Fibroblast of the aortic adventitia (primary cell): ENCODE data around the gene PARVB. TPM values are rescaled to one million over a fixed set of nuclear protein-coding genes. Genes with fewer than 3 reads are reported as not detected.

Source experiments
- DNase-seq: peaks from one replicate; pipeline ENCODE4 v3.0.0-alpha.2; 2010; ENCODE audit warnings: low read depth
- H3K4me3 ChIP-seq: 2 replicates; pipeline ENCODE4 v1.5.1; 2011; ENCODE audit warnings: low read depth, mild to moderate bottlenecking, control low read depth, low read length, moderate library complexity
- CTCF ChIP-seq: IDR thresholded peaks from 2 replicates; pipeline ENCODE4 v1.5.1; 2011; ENCODE audit warnings: mild to moderate bottlenecking, low read length, control low read depth, inconsistent platforms; ENCODE audit not compliant: insufficient read depth
- total RNA-seq: library from RNA; depleted of rRNA; stranded (reverse); fragments of >200 nt; gene quantifications from 2 replicates; pipeline ENCODE4 v1.2.3, GENCODE V29; 2012; ENCODE audit warnings: low replicate concordance

Gene PARVB
- total RNA-seq, 1 donor: 30.6 TPM

- no peak for TF ChIP-seq CTCF
- H3K4me3 ChIP-seq: no peak overlapping the region
- peak; percentile 42 for DNase-seq
Measured at GRCh38 chr22:44159811-44160210, 135.7 kb downstream of the PARVB start.

- no peak overlapping the region for H3K4me3 ChIP-seq
- TF ChIP-seq CTCF: no peak
Measured at GRCh38 chr22:44160421-44160820, 136.3 kb downstream of the PARVB start.

GRCh38 chr22:44161673-44162072 is 137.6 kb downstream of the PARVB start:
- no peak for TF ChIP-seq CTCF
- no peak overlapping the region for H3K4me3 ChIP-seq
- no peak for DNase-seq

More at GRCh38 chr22:44160421-44160820, 136.3 kb downstream of the PARVB start:
- DNase-seq: no peak

- no peak for TF ChIP-seq CTCF
- DNase-seq: no peak
- no peak overlapping the region for H3K4me3 ChIP-seq
Measured at GRCh38 chr22:44162960-44163359, 138.9 kb downstream of the PARVB start.

- TF ChIP-seq CTCF: no peak
Measured at GRCh38 chr22:44163536-44163935, 139.4 kb downstream of the PARVB start.

GRCh38 chr22:44164031-44164430 is 139.9 kb downstream of the PARVB start:
- TF ChIP-seq CTCF: no peak
- no peak overlapping the region for H3K4me3 ChIP-seq
- no peak for DNase-seq

More at GRCh38 chr22:44163536-44163935, 139.4 kb downstream of the PARVB start:
- DNase-seq: no peak
- H3K4me3 ChIP-seq: no peak overlapping the region

GRCh38 chr22:44165286-44165874 is 141.3 kb downstream of the PARVB start:
- DNase-seq: no peak
- no peak overlapping the region for H3K4me3 ChIP-seq
- TF ChIP-seq CTCF: no peak
